ENCODE data around the gene EFNA5.

The EFNA5 gene

DNA sequence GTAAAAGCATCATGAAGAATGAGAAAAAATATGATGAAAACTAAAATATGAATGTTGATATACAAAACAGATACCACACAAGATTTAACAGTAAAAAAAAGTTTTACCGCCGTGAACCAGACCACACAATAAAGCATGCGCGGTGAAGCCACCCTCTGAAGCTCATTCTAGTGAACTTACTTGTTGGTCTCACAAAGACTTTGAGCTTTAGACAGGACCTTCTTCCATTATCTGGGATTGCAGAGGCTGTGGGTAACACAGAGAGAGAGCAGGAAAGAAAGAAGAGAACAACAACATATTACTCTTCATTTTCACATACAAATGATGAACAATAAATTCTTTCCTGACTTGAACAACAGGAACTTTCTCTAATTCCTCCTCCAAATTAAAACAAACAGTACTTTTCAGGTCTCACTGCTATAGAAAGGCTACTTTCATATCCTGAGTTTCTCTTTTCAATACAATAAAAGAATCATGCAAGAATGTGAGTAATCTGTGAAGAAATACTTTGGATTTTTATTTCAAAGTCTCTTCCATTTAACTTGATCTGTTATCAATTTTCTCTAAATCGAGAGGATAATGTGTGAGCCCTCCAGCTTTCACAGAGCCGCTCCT, 283.1 kb downstream of the EFNA5 start:
- intact Hi-C loops (cut with DNase I), result no loop called here
- DNase-seq, result no peak

- DNase-seq, result no peak
- intact Hi-C loops (cut with DNase I), result no loop called here
Observed at GRCh38 chr5:107385708-107386107, 285.0 kb downstream of the EFNA5 start.

GRCh38 chr5:107384256-107384655, 286.5 kb downstream of the EFNA5 start:
- intact Hi-C loops (cut with DNase I), result no loop called here
- no peak for DNase-seq

DNA sequence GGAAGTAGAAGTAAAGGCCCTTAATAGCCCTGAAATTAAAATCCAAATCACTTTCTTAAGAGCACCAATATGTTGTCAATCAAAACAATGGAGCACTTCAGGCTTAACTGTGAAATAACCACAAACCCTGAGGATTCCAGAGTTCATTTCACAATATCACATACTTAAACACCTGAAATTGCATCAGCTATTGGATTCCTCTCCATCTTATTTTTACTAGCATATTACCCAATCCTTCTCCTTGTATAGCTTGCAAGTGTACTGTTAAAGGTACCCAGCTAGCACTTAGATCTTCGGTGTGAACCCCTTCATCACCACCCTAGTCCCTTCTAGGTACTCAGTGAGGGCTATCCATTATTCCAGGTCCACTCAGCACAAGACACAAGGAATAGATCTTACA, 287.3 kb downstream of the EFNA5 start:
- no peak for DNase-seq
- intact Hi-C loops (cut with DNase I), result no loop called here

GRCh38 chr5:107381189-107381856, 289.4 kb downstream of the EFNA5 start:
- peak in 5 of 10 donors; percentile 18 to 90 (median 83) for DNase-seq
- intact Hi-C loops (cut with DNase I), result no loop called here

GRCh38 chr5:107380654-107381053, 290.1 kb downstream of the EFNA5 start:
- peak in 1 of 10 donors; percentile 67 for DNase-seq
- intact Hi-C loops (cut with DNase I), result no loop called here

DNA sequence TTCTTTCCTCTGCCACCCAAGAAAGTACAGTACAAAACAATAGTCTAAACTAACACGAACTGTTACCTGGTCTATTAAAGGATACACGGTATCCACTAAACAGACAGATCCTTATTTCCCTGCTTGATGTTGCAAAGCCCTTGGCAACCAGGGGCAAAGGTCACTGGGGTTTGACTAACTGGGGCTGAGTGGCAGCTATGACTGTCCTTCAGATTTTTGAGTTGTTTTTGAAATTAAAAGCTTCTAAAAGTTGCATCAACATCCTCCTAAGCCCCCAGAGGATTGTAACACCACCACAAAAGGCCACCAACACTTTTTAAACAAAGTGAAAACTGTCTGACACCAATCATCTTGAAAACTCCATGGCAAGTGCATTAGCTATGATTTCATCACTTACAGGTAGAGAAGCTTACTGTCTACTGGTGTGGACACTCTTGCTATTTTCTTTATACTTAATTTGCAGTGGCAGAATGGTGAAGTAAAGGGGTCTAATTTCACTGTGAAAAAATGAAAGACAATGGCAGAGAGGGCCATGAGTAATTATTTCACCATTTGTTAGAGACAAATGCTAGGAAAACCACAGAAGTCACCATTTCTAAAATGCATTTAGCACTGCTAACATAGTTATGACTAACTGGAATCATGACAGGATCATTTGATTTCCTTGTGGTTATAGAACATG, 292.4 kb downstream of the EFNA5 start:
- intact Hi-C loops (cut with DNase I), result no loop called here
- no peak for DNase-seq

DNA sequence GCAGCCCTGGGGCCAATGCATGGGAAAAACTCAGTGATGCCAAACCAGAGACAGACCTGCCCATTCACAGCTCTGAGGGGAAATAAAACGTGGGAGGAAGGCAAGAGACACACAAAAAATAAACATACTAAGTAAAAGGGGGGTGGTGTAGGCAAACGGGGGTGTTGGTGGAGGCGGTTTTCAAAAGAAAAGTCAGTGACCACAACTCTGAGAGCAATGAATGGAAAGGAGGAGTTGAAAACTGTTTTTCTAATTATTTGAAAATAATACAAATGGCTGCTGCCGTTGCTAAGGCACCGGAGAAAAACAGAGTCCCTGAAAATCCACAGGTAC, 293.5 kb downstream of the EFNA5 start:
- intact Hi-C loops (cut with DNase I), result no loop called here
- no peak for DNase-seq

GRCh38 chr5:107376546-107377276, 294.0 kb downstream of the EFNA5 start:
- DNase-seq, result no peak
- intact Hi-C loops (cut with DNase I), result no loop called here

GRCh38 chr5:107373549-107374263, 297.0 kb downstream of the EFNA5 start:
- intact Hi-C loops (cut with DNase I), result no loop called here
- peak in 2 of 10 donors; percentile 18 to 53 for DNase-seq

DNA sequence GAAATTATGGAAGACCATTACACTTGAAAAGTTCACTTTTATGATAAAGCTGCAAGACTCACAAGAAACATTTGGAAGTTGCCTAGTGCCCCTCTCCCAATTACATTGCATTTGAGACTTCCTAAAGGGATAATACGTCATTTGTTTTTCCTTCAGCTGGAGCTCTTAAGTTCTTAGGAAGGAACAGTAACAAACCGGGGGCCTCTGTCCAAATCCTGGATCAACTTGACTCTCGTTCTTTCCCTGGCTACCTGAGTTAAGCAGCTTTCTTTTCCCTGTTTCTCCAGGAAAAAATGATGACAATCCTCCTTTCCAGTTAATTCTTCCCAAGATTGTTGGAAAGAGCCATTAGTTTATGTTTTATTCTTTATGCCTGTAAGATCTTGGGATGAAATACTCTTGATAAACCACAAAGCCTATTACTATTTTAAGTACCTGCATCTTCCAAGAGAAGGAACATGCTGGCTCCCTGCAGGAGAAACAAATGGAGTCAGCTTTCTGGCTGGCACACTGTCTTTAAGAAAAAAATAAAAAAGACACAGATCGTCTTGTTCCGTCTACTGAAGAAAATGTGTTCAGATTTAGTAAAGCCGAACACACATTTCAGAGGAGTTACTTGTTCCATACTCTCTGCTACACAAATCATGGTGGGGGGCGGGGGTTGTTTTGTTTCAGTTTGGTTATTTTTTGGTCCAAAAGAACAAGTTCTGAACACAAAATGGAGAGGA, 297.9 kb downstream of the EFNA5 start:
- intact Hi-C loops (cut with DNase I), result no loop called here
- peak in 5 of 10 donors; percentile 33 to 74 (median 66) for DNase-seq

- no peak for DNase-seq
- intact Hi-C loops (cut with DNase I), result no loop called here
Observed at GRCh38 chr5:107370396-107370968, 300.3 kb downstream of the EFNA5 start.

DNA sequence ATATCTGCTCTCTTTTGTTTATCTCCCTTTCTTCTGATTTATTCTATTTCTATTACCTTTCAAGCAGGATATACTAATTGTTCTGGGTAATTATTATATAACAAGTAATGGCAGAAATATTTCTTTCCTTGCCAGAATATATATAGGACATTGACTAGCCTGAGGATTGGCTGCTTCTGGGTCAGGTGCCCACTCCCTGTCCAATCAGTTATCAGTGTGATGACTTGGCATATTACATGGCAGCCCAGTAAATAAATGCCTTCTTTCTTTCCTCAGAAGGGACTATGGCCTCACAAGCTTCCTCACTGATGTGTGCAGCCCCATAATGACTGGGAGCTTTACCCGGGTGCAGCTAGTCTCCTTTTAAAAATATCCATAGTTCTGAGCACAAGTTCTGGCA, 301.1 kb downstream of the EFNA5 start:
- intact Hi-C loops (cut with DNase I), result no loop called here
- DNase-seq, result no peak

GRCh38 chr5:107368615-107369014, 302.1 kb downstream of the EFNA5 start:
- no peak for DNase-seq
- intact Hi-C loops (cut with DNase I), result no loop called here

DNA sequence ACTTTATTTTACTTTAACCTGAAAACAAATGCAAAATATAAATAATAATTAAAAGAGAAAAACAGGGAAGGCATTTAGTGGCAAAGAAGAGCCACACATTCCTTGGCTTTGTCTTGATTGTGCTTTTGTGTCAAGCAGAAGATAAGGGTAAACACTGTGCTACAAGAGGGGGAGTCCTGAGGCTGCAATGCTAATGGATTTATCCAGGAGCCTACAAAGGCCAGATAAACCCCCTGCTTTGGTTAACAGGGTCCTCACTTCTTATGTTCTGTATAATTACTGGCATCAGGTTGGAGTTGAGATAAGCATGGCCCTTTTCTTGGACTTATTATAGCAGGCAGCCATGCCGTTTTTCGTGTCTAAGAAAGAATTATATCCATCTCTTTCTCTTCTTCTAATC, 302.8 kb downstream of the EFNA5 start:
- DNase-seq, result no peak
- intact Hi-C loops (cut with DNase I), result no loop called here

DNA sequence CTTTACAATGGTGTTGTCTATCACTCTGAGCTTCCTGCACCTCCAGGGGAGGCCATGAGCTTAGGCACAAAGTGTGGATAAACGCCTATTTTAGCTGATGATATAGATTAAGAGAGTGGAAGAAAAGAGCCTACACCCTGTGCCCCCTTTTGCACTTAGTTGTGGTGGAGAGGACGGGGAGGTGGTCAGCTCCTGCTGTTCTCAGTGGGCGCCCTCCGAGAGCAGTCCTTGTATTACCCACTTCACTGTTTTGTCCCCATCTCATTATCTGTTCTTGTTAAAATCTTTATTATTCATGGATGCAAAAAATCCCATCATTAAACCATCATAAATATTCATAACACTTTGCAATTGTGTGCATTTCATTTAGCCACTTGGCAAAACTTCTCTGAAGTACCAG, 303.3 kb downstream of the EFNA5 start:
- intact Hi-C loops (cut with DNase I), result no loop called here
- DNase-seq, result no peak

DNA sequence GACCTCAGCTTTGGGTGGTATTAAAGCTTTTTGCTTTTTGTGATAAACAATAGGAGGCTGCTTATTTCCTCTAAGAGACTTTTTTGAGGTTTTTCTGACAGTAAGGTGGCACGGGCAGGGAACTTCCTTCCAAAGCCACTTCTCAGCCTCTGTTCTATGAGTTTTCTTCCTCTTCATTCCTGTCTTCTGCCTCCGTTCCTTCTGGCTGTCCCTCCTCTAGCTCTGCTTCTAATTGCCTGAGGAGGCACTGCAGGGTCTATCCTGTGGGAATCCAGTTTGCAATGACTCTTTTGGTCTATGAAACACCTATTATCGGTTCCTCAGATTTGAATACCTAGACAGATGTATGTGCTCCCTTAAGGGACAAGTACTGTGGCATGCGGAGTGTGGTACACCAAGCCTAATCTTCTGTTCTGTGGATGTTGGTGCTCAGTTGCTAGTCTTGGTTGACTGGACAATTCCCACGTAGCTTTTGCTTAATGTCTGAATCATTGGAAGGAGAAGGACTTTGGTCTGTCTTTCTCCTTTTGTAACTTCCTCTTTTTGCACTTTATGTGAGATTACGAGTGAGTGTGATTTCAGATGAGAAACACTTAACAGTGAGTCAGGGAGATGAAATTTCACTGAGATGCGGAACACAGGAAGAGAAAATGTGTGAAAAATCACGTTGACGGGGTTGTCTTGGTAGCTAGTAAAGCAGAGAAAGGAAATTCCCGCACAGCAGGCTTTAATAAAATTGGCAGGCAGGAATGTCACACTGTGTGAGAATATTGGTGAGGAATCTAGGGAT, 305.2 kb downstream of the EFNA5 start:
- no peak for DNase-seq
- intact Hi-C loops (cut with DNase I), result no loop called here

DNA sequence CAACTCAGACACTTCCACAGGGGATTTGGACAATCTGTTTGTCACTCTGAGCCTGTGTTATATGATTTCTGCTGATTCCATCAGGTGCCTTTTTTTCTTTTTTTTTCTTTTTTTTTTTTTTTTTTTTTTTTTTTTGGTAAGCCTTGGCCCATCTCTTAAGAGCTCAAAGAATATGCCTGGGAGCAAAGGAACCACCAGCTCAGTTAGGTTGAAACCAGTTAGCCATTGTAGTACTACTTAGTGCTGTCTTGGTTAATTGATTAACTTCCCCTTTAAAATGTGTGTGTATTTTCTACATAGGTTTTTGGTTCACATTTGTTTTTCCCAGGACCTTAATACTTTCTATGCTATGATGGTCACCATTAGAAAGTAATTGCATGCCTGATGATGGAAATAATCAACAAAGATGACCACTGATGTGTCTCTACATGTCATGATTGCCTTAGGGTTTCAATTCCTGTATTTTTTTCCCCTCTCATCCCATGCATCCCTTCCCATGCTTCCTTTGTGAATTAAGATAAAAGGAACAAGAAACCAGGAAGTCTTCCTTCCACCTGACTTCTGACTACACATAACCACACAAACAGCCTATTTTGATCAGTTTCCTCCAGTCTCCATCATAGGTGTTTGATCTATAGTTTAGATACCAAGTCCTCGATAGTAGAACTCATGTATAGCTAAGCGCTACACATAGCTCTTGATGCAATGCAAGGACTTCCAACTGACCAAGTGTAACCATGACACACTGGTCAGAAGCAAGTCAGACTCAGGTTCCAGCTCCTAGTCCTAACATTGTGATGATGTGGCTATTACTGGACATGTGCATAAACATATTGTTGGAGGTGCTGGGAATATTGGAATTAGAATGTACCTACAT, 306.1 kb downstream of the EFNA5 start:
- DNase-seq, result no peak
- intact Hi-C loops (cut with DNase I), result no loop called here
